Breast epithelium (tissue), 4 donors: ENCODE data around the gene PPP1R16B. TPM values are rescaled to one million over a fixed set of nuclear protein-coding genes. Genes with fewer than 3 reads are reported as not detected.
A peak's percentile ranks its signal among the peaks of the same experiment; 100 is the strongest.

Experiments
- DNase-seq, 2 donors: peaks; one replicate each; pipeline ENCODE4 v3.0.0-alpha.2; 2019; ENCODE audit warnings: low spot score in 2 of 2
- H3K27ac ChIP-seq, 2 donors: fragments of 200-600 bp; sonication (generic) in 1 of 2; one replicate each; pipeline ENCODE4 v1.5.1; 2016 to 2019; ENCODE audit warnings: mild to moderate bottlenecking in 1 of 2
- H3K27me3 ChIP-seq, 2 donors: fragments of 200-600 bp; sonication (generic) in 1 of 2; one replicate each; pipeline versions ENCODE4 v1.5.1 to v1.6.0; 2017 to 2019; ENCODE audit warnings: control low read depth in 1 of 2, mild to moderate bottlenecking in 1 of 2
- H3K36me3 ChIP-seq: fragments of 200-600 bp; one replicate; pipeline ENCODE4 v1.5.1; 2019
- H3K4me1 ChIP-seq, 2 donors: fragments of 200-600 bp; sonication (generic); one replicate each; pipeline ENCODE4 v1.5.1; 2016 to 2019; ENCODE audit warnings: control low read depth in 1 of 2
- H3K4me3 ChIP-seq, 3 donors: fragments of 200-600 bp; sonication (generic); 1 replicate in 2 of 3; 2 replicates in 1 of 3; pipeline ENCODE4 v1.5.1; 2016 to 2019; ENCODE audit warnings: mild to moderate bottlenecking in 3 of 3, moderate library complexity in 2 of 3
- H3K9me3 ChIP-seq, 2 donors: fragments of 200-600 bp; sonication (generic) in 1 of 2; one replicate each; pipeline ENCODE4 v1.5.1; 2016 to 2019; ENCODE audit warnings: control low read depth in 1 of 2
- POLR2A ChIP-seq: fragments of 450-650 bp; IDR thresholded peaks from one replicate; pipeline ENCODE4 v1.6.1; 2016; ENCODE audit warnings: antibody characterized with exemption, mild to moderate bottlenecking, moderate library complexity
- POLR2AphosphoS5 ChIP-seq, 3 donors: sonication (generic); formaldehyde crosslinking; IDR thresholded peaks; one replicate each; pipeline ENCODE4 v1.6.1; 2017; ENCODE audit warnings: antibody characterized with exemption in 3 of 3
- intact Hi-C: fragments of 100-400 bp; cut with DNase I; formaldehyde crosslinking; loops from one replicate; pipeline ENCODE4 v1.15.1; 2023; ENCODE audit warnings: low total_unique reads
- total RNA-seq, 3 donors: library from RNA; depleted of rRNA; stranded (reverse); fragments of >200 nt; gene quantifications; one replicate each; pipeline ENCODE4 v1.1.0, GENCODE V29; 2016
- TF ChIP-seq, protein P1 (sequence below), 3 donors: fragments of 450-650 bp; IDR thresholded peaks; one replicate each; pipeline ENCODE4 v1.5.1; 2016 to 2017; ENCODE audit warnings: antibody characterized with exemption in 3 of 3, mild to moderate bottlenecking in 3 of 3, moderate library complexity in 3 of 3

PPP1R16B gene
- total RNA-seq, 3 donors from 2014 or later = 3.7 to 10.8 (median 8.2) TPM

DNA sequence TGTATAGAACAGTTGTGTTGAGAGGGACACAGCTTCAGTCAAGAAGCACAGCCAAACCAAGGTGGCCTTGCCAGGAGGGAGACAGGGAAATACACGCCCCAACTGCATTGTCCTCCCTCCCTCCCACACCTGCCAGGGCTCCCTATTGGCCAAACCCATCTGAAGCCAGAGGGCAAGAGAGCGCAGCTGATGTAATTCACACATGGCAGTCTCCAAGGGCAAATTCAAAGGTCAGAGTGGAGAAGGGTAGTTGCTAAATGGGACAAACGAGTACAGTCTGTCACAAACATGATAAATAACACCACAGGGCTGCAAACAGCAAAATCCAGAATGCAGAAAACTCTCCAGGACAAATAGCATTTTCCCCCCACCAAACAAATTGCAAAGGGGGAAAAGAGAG is 23.2 kb upstream of the PPP1R16B start:
- intact Hi-C loops = no loop called here
- H3K27ac ChIP-seq = no peak overlapping the region
- no peak for TF ChIP-seq POLR2A
- TF ChIP-seq POLR2AphosphoS5 (IDR thresholded peaks at IDR 0.05) = no peak
- TF ChIP-seq, protein P1, sequence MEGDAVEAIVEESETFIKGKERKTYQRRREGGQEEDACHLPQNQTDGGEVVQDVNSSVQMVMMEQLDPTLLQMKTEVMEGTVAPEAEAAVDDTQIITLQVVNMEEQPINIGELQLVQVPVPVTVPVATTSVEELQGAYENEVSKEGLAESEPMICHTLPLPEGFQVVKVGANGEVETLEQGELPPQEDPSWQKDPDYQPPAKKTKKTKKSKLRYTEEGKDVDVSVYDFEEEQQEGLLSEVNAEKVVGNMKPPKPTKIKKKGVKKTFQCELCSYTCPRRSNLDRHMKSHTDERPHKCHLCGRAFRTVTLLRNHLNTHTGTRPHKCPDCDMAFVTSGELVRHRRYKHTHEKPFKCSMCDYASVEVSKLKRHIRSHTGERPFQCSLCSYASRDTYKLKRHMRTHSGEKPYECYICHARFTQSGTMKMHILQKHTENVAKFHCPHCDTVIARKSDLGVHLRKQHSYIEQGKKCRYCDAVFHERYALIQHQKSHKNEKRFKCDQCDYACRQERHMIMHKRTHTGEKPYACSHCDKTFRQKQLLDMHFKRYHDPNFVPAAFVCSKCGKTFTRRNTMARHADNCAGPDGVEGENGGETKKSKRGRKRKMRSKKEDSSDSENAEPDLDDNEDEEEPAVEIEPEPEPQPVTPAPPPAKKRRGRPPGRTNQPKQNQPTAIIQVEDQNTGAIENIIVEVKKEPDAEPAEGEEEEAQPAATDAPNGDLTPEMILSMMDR (IDR thresholded peaks at IDR 0.05) = no peak
- DNase-seq = no peak
- no peak overlapping the region for H3K4me3 ChIP-seq
- no peaks in the 10 kb centered on the region for H3K9me3 ChIP-seq
- H3K4me1 ChIP-seq = no peaks in the 10 kb centered on the region
- no peaks in the 10 kb centered on the region for H3K27me3 ChIP-seq
- no peaks in the 10 kb centered on the region for H3K36me3 ChIP-seq

DNA sequence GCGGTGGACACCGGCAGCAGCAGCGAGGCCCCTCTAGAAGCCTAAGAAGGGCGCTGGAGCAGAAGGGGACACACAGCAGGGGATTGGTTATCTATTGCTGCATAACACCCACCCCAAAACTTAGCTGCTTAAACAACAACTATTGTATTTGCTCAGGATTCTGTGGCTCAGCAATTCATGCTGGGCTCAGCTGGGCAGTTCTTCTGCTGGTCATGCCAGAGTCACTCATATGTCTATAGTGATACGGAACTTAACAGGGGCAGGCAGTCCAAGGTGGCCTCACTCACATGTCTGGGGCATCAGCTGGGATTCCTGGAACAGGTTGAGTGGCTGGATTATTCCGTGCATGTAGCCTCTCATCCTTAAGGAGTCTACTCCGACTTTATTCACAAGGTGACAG is 17.6 kb upstream of the PPP1R16B start:
- H3K27ac ChIP-seq = no peak overlapping the region
- no peaks in the 10 kb centered on the region for H3K4me1 ChIP-seq
- no peaks in the 10 kb centered on the region for H3K36me3 ChIP-seq
- TF ChIP-seq, protein P1 (IDR thresholded peaks at IDR 0.05) = no peak
- TF ChIP-seq POLR2AphosphoS5 (IDR thresholded peaks at IDR 0.05) (no peak), POLR2A (no peak)
- no peaks in the 10 kb centered on the region for H3K9me3 ChIP-seq
- no peak overlapping the region for H3K4me3 ChIP-seq
- intact Hi-C loops = no loop called here
- no peak for DNase-seq
- H3K27me3 ChIP-seq = no peaks in the 10 kb centered on the region

DNA sequence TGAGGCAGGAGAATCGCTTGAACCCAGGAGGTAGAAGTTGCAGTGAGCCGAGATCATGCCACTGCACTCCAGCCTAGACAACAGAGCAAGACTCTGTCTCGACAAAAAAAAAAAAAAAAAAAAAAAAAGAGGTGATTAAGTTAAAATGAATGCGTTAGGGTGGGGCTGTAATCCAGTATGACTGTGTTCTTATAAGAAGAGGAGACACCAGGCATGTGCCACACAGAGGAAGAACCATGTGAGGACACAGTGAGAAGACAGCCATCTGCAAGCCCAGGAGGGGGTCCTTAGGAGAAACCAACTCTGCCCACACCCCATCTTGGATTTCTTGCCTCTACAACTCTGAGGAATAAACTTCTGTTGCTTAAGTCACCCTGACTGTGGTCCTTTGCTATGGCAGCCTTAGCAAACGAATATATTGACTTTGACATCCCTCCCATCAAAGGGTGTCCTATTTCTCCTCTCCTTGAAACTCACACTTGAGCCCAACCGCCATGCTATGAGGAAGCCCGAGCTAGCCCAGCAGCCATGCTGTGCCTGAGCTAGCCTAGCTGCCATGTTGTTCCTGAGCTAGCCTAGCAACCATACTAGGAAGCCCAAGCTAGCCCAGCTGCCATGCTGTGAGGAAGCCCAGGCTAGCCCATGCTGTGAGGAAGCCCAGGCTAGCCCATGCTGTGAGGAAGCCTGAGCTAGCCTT is 15.8 kb upstream of the PPP1R16B start:
- Histone ChIP-seq H3K27me3 (no peaks in the 10 kb centered on the region), H3K36me3 (no peaks in the 10 kb centered on the region), H3K27ac (no peak overlapping the region), H3K4me1 (no peaks in the 10 kb centered on the region), H3K9me3 (no peaks in the 10 kb centered on the region), H3K4me3 (no peak overlapping the region)
- no peak for DNase-seq
- TF ChIP-seq POLR2AphosphoS5 (IDR thresholded peaks at IDR 0.05) (no peak), POLR2A (no peak)
- TF ChIP-seq, protein P1 (IDR thresholded peaks at IDR 0.05) = no peak
- intact Hi-C loops = no loop called here

DNA sequence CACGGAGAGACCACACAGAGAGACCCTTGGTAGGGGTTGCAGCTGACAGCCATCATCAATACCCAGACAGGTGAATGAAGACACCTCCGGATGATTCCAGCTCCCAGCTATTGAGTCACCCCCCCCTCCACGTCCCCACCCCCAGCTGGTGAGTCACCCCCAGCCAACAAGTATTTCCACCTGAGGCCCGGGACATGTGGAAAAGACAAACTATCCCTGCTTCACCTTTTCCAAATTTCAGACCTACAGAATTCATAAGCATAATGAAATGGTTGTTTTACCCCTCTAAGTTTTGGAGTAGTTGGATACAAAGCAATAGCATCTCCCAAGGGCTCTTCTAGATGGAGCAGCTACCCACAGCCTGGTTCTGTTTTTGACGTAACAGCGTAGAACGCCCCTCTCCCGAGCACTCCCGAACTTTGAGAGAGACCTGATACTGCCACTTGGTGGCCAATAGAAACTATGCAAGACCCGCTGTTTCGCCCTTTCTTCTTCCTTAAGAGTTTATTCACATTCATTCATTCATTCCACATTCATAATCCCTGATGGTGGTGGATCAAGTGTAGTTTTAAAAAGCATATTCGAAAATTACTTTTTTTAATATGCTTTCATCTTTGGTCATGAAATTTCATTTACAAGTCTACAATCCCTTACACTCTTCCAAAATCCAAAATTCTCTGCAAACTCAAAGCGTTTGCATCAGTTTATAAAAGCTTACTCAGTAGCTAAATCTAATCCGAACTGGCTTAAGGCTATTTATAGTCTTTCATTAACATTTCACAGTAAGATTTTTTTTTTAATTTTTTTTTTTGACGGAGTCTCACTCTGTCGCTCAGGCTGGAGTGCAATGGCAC is 15.1 kb upstream of the PPP1R16B start:
- H3K4me1 ChIP-seq = no peaks in the 10 kb centered on the region
- H3K27ac ChIP-seq = no peak overlapping the region
- H3K27me3 ChIP-seq = no peaks in the 10 kb centered on the region
- intact Hi-C loops = no loop called here
- no peaks in the 10 kb centered on the region for H3K9me3 ChIP-seq
- TF ChIP-seq, protein P1 (IDR thresholded peaks at IDR 0.05) = peak; percentile 11 to 46 (median 28)
- TF ChIP-seq POLR2A (no peak), POLR2AphosphoS5 (IDR thresholded peaks at IDR 0.05) (no peak)
- H3K4me3 ChIP-seq = no peak overlapping the region
- H3K36me3 ChIP-seq = no peaks in the 10 kb centered on the region
- DNase-seq = no peak

DNA sequence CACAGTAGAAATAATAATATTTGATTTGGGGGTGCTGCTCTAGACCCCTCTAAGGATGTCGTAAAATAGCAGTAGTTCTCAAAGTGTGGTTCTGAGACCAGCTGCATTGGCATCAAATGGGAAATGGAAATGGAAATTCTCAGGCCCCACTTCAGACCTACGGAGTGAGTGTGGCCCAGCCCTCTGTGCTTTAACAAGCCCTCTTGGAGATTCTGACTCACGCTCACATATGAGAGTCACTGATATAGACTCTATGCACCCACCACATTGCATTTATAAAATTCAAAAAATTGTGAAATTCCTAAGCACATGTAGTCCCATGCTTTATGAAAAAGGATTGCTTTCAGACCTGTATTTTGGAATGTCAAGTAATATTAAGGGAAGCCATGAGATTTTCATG is 14.2 kb upstream of the PPP1R16B start:
- H3K27ac ChIP-seq = no peak overlapping the region
- DNase-seq = no peak
- H3K4me3 ChIP-seq = no peak overlapping the region
- no peaks in the 10 kb centered on the region for H3K4me1 ChIP-seq
- H3K27me3 ChIP-seq = no peaks in the 10 kb centered on the region
- H3K36me3 ChIP-seq = no peaks in the 10 kb centered on the region
- H3K9me3 ChIP-seq = no peaks in the 10 kb centered on the region
- TF ChIP-seq, protein P1 (IDR thresholded peaks at IDR 0.05) = no peak
- no peak for TF ChIP-seq POLR2A
- TF ChIP-seq POLR2AphosphoS5 (IDR thresholded peaks at IDR 0.05) = no peak
- intact Hi-C loops = no loop called here
